AG04450 (cell line): ENCODE results near the gene PEMT. TPM values are rescaled to one million over a fixed set of nuclear protein-coding genes. Genes with fewer than 3 reads are reported as not detected.
"Not testable (repeated sequence)": the region's sequence is repeated elsewhere in the genome, so short reads cannot be mapped to it uniquely, and the experiment has no call there.

ENCODE experiments used
- CTCF ChIA-PET: fragments of 300-600, 350-600 bp; formaldehyde crosslinking; extraction: SDS; loops from one replicate; lab custom pipeline; 2022; ENCODE audit warnings: antibody characterized with exemption, inconsistent platforms; lab: Charles Lee
- POLR2A ChIA-PET: fragments of 350-600 bp; formaldehyde crosslinking; extraction: SDS; loops from one replicate; lab custom pipeline; 2021; ENCODE audit warnings: antibody characterized with exemption, inconsistent platforms; lab: Yijun Ruan, JAX
- DNase-seq: peaks from one replicate; pipeline ENCODE4 v3.0.0-alpha.2; 2011; ENCODE audit warnings: low read depth, low spot score
- H3K27ac ChIP-seq: one replicate; pipeline ENCODE4 v1.5.1; 2012; ENCODE audit warnings: low read depth, low read length, control low read depth
- H3K27me3 ChIP-seq: one replicate; pipeline ENCODE4 v1.6.0; 2012; ENCODE audit warnings: low read length; ENCODE audit not compliant: control insufficient read depth, insufficient read depth
- H3K4me3 ChIP-seq: 2 replicates; pipeline ENCODE4 v1.5.1; 2011; ENCODE audit warnings: mild to moderate bottlenecking, low read depth, low read length, control low read depth
- H3K9me3 ChIP-seq: 2 replicates; pipeline ENCODE4 v1.5.1; 2012; ENCODE audit warnings: low read length; ENCODE audit not compliant: control insufficient read depth, insufficient read depth
- polyA minus RNA-seq: library from RNA; depleted of rRNA, polyadenylated mRNA; stranded (reverse); fragments of >200 nt; gene quantifications from 2 replicates; pipeline ENCODE4 v1.2.3, GENCODE V29; 2011; rRNA and poly(A)+ RNA removed
- polyA plus RNA-seq: library from polyadenylated mRNA; depleted of rRNA; stranded (reverse); fragments of >200 nt; gene quantifications from 2 replicates; pipeline ENCODE4 v1.2.3, GENCODE V29; 2011; rRNA removed
- TF ChIP-seq, protein P1 (sequence below): IDR thresholded peaks from 2 replicates; pipeline ENCODE4 v1.5.1; 2011; ENCODE audit warnings: low read depth, low read length, control low read depth, inconsistent platforms

Gene PEMT
- 14.9 and 23.2 TPM in 2 replicates for polyA plus RNA-seq
- polyA minus RNA-seq: 11.7 and 15.3 TPM in 2 replicates

- peak within 1 kb of the TSS; percentile 81 for H3K4me3 ChIP-seq
- DNase-seq: peak; percentile 98
- H3K27me3 ChIP-seq: no peaks in the 10 kb centered on the region
- H3K9me3 ChIP-seq: peaks cover 3% of the 10 kb centered on the region; the same call in 1 of the 2 replicates
- peak within 1 kb of the TSS; percentile 75 for H3K27ac ChIP-seq
- TF ChIP-seq, protein P1, sequence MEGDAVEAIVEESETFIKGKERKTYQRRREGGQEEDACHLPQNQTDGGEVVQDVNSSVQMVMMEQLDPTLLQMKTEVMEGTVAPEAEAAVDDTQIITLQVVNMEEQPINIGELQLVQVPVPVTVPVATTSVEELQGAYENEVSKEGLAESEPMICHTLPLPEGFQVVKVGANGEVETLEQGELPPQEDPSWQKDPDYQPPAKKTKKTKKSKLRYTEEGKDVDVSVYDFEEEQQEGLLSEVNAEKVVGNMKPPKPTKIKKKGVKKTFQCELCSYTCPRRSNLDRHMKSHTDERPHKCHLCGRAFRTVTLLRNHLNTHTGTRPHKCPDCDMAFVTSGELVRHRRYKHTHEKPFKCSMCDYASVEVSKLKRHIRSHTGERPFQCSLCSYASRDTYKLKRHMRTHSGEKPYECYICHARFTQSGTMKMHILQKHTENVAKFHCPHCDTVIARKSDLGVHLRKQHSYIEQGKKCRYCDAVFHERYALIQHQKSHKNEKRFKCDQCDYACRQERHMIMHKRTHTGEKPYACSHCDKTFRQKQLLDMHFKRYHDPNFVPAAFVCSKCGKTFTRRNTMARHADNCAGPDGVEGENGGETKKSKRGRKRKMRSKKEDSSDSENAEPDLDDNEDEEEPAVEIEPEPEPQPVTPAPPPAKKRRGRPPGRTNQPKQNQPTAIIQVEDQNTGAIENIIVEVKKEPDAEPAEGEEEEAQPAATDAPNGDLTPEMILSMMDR: peak; percentile 14; the same call in 1 of the 2 replicates
- ChIA-PET CTCF (interaction anchor here (0.6 to 2.1 kb wide), 4 partner anchors 9 to 237 kb away, joined by 3 to 11 read pairs (median 3); no protein-coding TSS in a partner anchor), POLR2A (interaction anchor here (0.6 to 2.4 kb wide), 6 partner anchors 14 to 626 kb away, joined by 3 to 12 read pairs (median 4); partner anchors contain the start of gene RASD1)
These were observed at the start of gene PEMT for GRCh38 chr17:17591355-17592298. Gene PEMT (minus strand): TSS chr17:17591708. CDS start chr17:17591626, 82 bp downstream.

GRCh38 chr17:17639661-17640270 lies 48.3 kb upstream of the PEMT start:
- ChIA-PET POLR2A (interaction anchor here (1.8 kb wide), 1 partner anchor 143 kb away, joined by 6 read pairs; the partner anchor contains the start of gene RASD1), CTCF (interaction anchor here (0.7 to 8.0 kb wide), 3 partner anchors 12 to 285 kb away, joined by 4 to 121 read pairs (median 4); no protein-coding TSS in a partner anchor)
- H3K4me3 ChIP-seq, DNase-seq, H3K9me3 ChIP-seq, H3K27me3 ChIP-seq, H3K27ac ChIP-seq: not testable (repeated sequence)

GRCh38 chr17:17638467-17638866 lies 47.0 kb upstream of the PEMT start:
- no peak overlapping the region for H3K27ac ChIP-seq
- no peak for DNase-seq
- H3K4me3 ChIP-seq: no peak overlapping the region
- ChIA-PET POLR2A (interaction anchor here (0.6 kb wide), 1 partner anchor 142 kb away, joined by 5 read pairs; the partner anchor contains the start of gene RASD1), CTCF (interaction anchor here (0.6 to 8.0 kb wide), 2 partner anchors 284 to 370 kb away, joined by 3 to 121 read pairs; no protein-coding TSS in a partner anchor)
- TF ChIP-seq, protein P1: no peak
- peaks cover 10% of the 10 kb centered on the region for H3K27me3 ChIP-seq
- H3K9me3 ChIP-seq: peaks cover 4% of the 10 kb centered on the region; the same call in 1 of the 2 replicates

- POLR2A ChIA-PET: no interaction called here
- CTCF ChIA-PET: interaction anchor here (8.0 kb wide), 1 partner anchor 282 kb away, joined by 121 read pairs; no protein-coding TSS in a partner anchor
- DNase-seq: no peak
These were observed 44.9 kb upstream of the PEMT start for GRCh38 chr17:17636272-17636885.

GRCh38 chr17:17635537-17636271 lies 44.2 kb upstream of the PEMT start:
- peaks cover 12% of the 10 kb centered on the region for H3K27me3 ChIP-seq
- H3K9me3 ChIP-seq, H3K4me3 ChIP-seq, H3K27ac ChIP-seq, DNase-seq, POLR2A ChIA-PET: not testable (repeated sequence)
- CTCF ChIA-PET: interaction anchor here (8.0 kb wide), 1 partner anchor 281 kb away, joined by 121 read pairs; no protein-coding TSS in a partner anchor

More at GRCh38 chr17:17636272-17636885, 44.9 kb upstream of the PEMT start:
- H3K27me3 ChIP-seq: peaks cover 13% of the 10 kb centered on the region
- TF ChIP-seq, protein P1: no peak
- no peak overlapping the region for H3K27ac ChIP-seq
- H3K4me3 ChIP-seq: no peak overlapping the region
- H3K9me3 ChIP-seq: peaks cover 4% of the 10 kb centered on the region; the same call in 1 of the 2 replicates
